Activated T-cell treated with anti-CD3 and anti-CD28 coated beads, Interleukin-2, amount 50 U/mL, for 4 hours (primary cell): ENCODE measurements around the gene ZNF431. TPM values are rescaled to one million over a fixed set of nuclear protein-coding genes. Genes with fewer than 3 reads are reported as not detected.

Experiments
- ATAC-seq, 2 donors: fragments of 200-7000 bp; cut with Tn5 transposase; one replicate each; pipeline ENCODE4 v1.10.0; 2021
- DNase-seq: peaks from one replicate; pipeline ENCODE4 v3.0.0-alpha.2; 2020
- H3K27me3 Mint-ChIP-seq: one replicate; pipeline ENCODE4 v1.8.0; 2021; ENCODE audit warnings: low read depth, mixed read lengths
- H3K36me3 Mint-ChIP-seq: one replicate; pipeline ENCODE4 v1.8.0; 2022; ENCODE audit warnings: mixed read lengths; ENCODE audit not compliant: insufficient read depth
- H3K4me1 Mint-ChIP-seq: one replicate; pipeline ENCODE4 v1.8.0; 2021; ENCODE audit warnings: low read depth, mixed read lengths
- H3K4me3 Mint-ChIP-seq: one replicate; pipeline ENCODE4 v1.8.0; 2021; ENCODE audit warnings: mild to moderate bottlenecking, moderate library complexity, mixed read lengths
- H3K9me3 Mint-ChIP-seq: one replicate; pipeline ENCODE4 v1.8.0; 2021; ENCODE audit warnings: mixed read lengths
- total RNA-seq, 3 donors: library from RNA; stranded (reverse); gene quantifications; one replicate each; pipeline ENCODE4 v1.2.1, GENCODE V29; 2021

The ZNF431 gene
- 10 to 100 TPM in 1 of 3 donors, 1 to 10 TPM in 2; 9.0 to 10.4 (median 9.8) TPM for total RNA-seq

DNA sequence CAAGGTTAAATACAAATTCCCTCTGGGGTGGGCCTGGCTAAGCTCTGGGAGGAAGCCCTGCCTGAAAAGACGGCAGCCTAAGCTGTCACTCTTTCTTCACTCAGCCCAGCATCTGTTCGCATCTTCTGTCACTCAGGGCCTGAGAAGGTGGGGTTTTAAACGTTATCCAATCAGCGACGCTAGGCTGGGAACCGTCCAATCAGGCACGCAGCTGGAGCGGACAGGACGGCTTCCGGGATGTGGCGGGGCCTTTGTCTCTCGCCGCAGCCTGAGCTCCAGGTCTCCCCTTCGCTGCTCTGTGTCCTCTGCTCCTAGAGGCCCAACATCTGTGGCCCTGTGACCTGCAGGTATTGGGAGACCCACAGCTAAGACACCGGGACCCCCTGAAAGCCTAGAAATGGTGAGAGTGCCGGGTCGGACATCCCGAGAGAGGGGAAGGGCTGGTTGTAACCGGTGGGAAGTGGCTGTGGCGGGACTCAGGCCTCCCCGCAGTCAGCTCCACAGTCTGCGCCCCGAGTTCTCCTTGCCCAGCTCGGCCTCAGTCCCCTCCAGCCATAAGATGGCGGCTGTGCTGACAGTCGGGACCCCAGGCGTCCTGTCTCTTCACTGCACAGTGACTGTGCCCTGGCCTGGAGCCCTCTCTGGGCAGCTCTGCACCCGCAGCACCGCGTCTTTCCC, at the start of gene ZNF431:
TSS of gene ZNF431 (plus strand) at position 254 of the 678 bp plus-strand sequence. CDS start at position 398, 144 bp downstream.
- H3K36me3 Mint-ChIP-seq: peaks cover 20% of the 10 kb centered on the region
- H3K4me3 Mint-ChIP-seq: peak within 1 kb of the TSS; percentile 98
- DNase-seq: peak; percentile 79
- peak; percentile 100 for ATAC-seq
- peaks cover 34% of the 10 kb centered on the region for H3K4me1 Mint-ChIP-seq
- no peaks in the 10 kb centered on the region for H3K27me3 Mint-ChIP-seq
- H3K9me3 Mint-ChIP-seq: no peaks in the 10 kb centered on the region

GRCh38 chr19:21092109-21092508, 49.7 kb upstream of the ZNF431 start:
- no peak for ATAC-seq
- no peaks in the 10 kb centered on the region for H3K4me1 Mint-ChIP-seq
- H3K9me3 Mint-ChIP-seq: no peaks in the 10 kb centered on the region
- peaks cover 7% of the 10 kb centered on the region for H3K36me3 Mint-ChIP-seq
- no peak for DNase-seq
- H3K4me3 Mint-ChIP-seq: no peak overlapping the region
- H3K27me3 Mint-ChIP-seq: no peaks in the 10 kb centered on the region

- ATAC-seq: no peak
- Mint-ChIP-seq H3K9me3 (no peaks in the 10 kb centered on the region), H3K36me3 (peaks cover 19% of the 10 kb centered on the region)
Measured at GRCh38 chr19:21094347-21095025, 47.4 kb upstream of the ZNF431 start.

GRCh38 chr19:21098291-21098690, 43.5 kb upstream of the ZNF431 start:
- Mint-ChIP-seq H3K36me3 (peaks cover 19% of the 10 kb centered on the region), H3K4me1 (no peaks in the 10 kb centered on the region), H3K27me3 (no peaks in the 10 kb centered on the region)

More at GRCh38 chr19:21094347-21095025, 47.4 kb upstream of the ZNF431 start:
- Mint-ChIP-seq H3K4me1 (no peaks in the 10 kb centered on the region), H3K4me3 (no peak overlapping the region), H3K27me3 (no peaks in the 10 kb centered on the region)
- DNase-seq: no peak

GRCh38 chr19:21101521-21102242, 40.2 kb upstream of the ZNF431 start:
- no peaks in the 10 kb centered on the region for H3K4me1 Mint-ChIP-seq
- ATAC-seq (no peak), DNase-seq (no peak)
- no peaks in the 10 kb centered on the region for H3K27me3 Mint-ChIP-seq
- H3K4me3 Mint-ChIP-seq: no peak overlapping the region
- H3K36me3 Mint-ChIP-seq: peaks cover 23% of the 10 kb centered on the region
- H3K9me3 Mint-ChIP-seq: no peaks in the 10 kb centered on the region

More at GRCh38 chr19:21098291-21098690, 43.5 kb upstream of the ZNF431 start:
- H3K9me3 Mint-ChIP-seq: no peaks in the 10 kb centered on the region
- no peak for DNase-seq
- ATAC-seq: no peak
- H3K4me3 Mint-ChIP-seq: no peak overlapping the region

DNA sequence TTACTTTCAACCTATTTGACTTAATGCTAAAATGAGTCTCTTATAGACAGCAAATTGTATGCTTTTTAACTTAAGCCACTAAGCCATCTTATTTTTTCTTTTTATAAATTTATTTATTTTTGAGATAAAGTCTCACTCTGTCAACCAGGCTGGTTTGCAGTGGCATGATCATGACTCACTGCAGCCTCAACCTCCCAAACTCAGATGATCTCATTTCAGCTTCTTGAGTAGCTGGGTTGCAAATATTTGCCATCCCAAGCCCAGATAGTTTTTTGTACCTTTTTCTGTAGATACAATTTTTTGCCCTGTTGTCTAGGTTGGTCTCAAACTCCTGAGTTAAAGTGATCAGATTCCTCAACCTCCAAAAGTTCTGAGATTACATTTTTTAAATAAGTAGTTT, 32.7 kb upstream of the ZNF431 start:
- Mint-ChIP-seq H3K9me3 (peaks cover 34% of the 10 kb centered on the region), H3K4me3 (no peak overlapping the region), H3K4me1 (no peaks in the 10 kb centered on the region), H3K36me3 (peaks cover 43% of the 10 kb centered on the region), H3K27me3 (no peaks in the 10 kb centered on the region)
- no peak for DNase-seq
- no peak for ATAC-seq

GRCh38 chr19:21110183-21110582, 31.7 kb upstream of the ZNF431 start:
- H3K4me1 Mint-ChIP-seq: no peaks in the 10 kb centered on the region
- no peak for ATAC-seq
- peaks cover 42% of the 10 kb centered on the region for H3K9me3 Mint-ChIP-seq
- H3K36me3 Mint-ChIP-seq: peaks cover 50% of the 10 kb centered on the region
- no peak for DNase-seq
- H3K4me3 Mint-ChIP-seq: no peak overlapping the region
- H3K27me3 Mint-ChIP-seq: no peaks in the 10 kb centered on the region

GRCh38 chr19:21115430-21115829, 26.4 kb upstream of the ZNF431 start:
- ATAC-seq (no peak), DNase-seq (no peak)
- H3K4me3 Mint-ChIP-seq: no peak overlapping the region
- peaks cover 55% of the 10 kb centered on the region for H3K9me3 Mint-ChIP-seq
- H3K4me1 Mint-ChIP-seq: no peaks in the 10 kb centered on the region
- peaks cover 63% of the 10 kb centered on the region for H3K36me3 Mint-ChIP-seq
- no peaks in the 10 kb centered on the region for H3K27me3 Mint-ChIP-seq

DNA sequence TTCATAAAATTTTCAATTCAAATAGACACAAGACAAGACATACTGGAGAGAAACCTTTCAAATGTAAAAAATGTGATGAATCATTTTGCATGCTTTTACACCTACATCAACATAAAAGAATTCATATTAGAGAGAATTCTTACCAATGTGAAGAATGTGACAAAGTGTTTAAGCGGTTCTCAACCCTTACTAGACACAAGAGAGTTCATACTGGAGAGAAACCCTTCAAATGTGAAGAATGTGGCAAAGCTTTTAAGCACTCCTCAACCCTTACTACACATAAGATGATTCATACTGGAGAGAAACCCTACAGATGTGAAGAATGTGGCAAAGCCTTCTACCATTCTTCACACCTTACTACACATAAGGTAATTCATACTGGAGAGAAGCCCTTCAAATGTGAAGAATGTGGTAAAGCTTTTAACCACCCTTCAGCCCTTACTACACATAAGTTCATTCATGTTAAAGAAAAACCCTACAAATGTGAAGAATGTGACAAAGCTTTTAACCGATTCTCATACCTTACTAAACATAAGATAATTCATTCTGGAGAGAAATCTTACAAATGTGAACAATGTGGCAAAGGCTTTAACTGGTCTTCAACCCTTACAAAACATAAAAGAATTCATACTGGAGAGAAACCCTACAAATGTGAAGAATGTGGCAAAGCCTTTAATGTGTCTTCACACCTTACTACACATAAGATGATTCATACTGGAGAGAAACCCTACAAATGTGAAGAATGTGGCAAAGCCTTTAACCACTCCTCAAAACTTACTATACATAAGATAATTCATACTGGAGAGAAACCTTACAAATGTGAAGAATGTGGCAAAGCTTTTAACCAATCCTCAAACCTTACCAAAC, 24.6 kb upstream of the ZNF431 start:
- H3K27me3 Mint-ChIP-seq: no peaks in the 10 kb centered on the region
- H3K9me3 Mint-ChIP-seq: peaks cover 37% of the 10 kb centered on the region
- no peaks in the 10 kb centered on the region for H3K4me1 Mint-ChIP-seq
- no peak for DNase-seq
- H3K36me3 Mint-ChIP-seq: peaks cover 44% of the 10 kb centered on the region
- no peak for ATAC-seq
- no peak overlapping the region for H3K4me3 Mint-ChIP-seq

DNA sequence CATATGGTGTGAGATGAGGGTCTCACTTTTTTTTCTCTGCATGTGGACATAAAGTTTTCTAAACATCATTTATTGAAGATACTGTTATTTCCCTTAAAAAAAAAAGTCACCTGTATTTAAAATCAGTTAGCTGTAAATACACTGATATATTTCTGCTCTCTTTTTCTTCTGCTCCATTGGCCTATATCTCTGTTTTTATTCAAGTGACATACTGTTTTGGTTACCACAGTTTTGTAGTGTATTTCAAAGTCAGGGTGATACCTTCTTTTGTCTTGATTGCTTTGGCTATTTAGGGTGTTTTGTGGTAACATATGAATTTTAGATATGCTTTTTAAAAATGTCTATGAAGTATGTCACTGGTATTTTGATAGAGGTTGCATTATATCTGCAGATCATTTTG, 15.8 kb upstream of the ZNF431 start:
- H3K4me3 Mint-ChIP-seq: no peak overlapping the region
- ATAC-seq: no peak
- no peak for DNase-seq
- H3K9me3 Mint-ChIP-seq: peaks cover 15% of the 10 kb centered on the region
- H3K36me3 Mint-ChIP-seq: no peaks in the 10 kb centered on the region
- H3K4me1 Mint-ChIP-seq: no peaks in the 10 kb centered on the region
- H3K27me3 Mint-ChIP-seq: no peaks in the 10 kb centered on the region

- no peaks in the 10 kb centered on the region for H3K36me3 Mint-ChIP-seq
- H3K27me3 Mint-ChIP-seq: no peaks in the 10 kb centered on the region
- no peak for DNase-seq
- peaks cover 15% of the 10 kb centered on the region for H3K9me3 Mint-ChIP-seq
- ATAC-seq: no peak
- H3K4me1 Mint-ChIP-seq: no peaks in the 10 kb centered on the region
- H3K4me3 Mint-ChIP-seq: no peak overlapping the region
Measured at GRCh38 chr19:21127001-21127400, 14.8 kb upstream of the ZNF431 start.

- Mint-ChIP-seq H3K27me3 (no peaks in the 10 kb centered on the region), H3K4me1 (no peaks in the 10 kb centered on the region), H3K36me3 (no peaks in the 10 kb centered on the region), H3K9me3 (peaks cover 15% of the 10 kb centered on the region), H3K4me3 (no peak overlapping the region)
- DNase-seq (no peak), ATAC-seq (no peak)
Measured at GRCh38 chr19:21127898-21128297, 13.9 kb upstream of the ZNF431 start.

DNA sequence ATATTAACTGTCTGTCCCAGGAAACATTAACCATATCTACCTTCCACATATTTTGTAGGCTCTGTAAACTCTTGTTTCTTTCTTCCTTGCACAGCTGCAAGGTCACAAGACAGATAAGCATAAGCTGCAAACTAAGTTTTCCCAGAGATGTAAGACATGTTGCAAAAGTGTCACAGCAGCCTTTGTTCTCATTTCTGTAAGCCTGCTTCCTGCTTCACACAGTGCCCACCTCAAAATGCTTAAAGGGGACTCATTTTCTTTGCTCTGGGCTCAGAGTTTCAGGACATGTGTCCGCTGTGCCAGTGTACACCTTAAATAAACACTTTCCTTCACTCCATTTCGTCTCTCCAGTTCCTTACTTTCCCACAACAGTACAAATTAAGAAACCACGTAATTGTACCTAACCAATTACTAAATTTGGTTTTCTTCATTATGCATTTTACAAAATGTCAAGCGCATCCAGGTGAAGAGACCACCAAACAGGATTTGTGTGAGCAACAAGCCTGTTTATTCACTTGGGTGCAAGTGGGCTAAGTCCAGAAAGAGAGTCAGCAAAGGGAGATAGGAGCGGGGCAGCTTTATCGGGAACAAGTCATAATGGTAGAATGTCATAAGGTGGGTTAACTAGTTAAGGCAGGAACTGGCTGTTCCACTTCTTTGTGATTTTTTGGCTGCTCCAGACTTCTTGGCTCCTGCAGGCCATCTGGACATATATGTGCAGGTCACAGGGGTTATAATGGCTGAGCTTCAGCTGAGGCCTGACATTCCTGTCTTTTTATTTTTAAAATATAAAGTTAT, 12.7 kb upstream of the ZNF431 start:
- Mint-ChIP-seq H3K4me1 (no peaks in the 10 kb centered on the region), H3K27me3 (no peaks in the 10 kb centered on the region), H3K9me3 (peaks cover 15% of the 10 kb centered on the region), H3K36me3 (no peaks in the 10 kb centered on the region), H3K4me3 (no peak overlapping the region)
- ATAC-seq: no peak
- DNase-seq: no peak
